Glutamatergic neuron (in vitro differentiated cells): ENCODE results near the gene TUBB1. TPM values are rescaled to one million over a fixed set of nuclear protein-coding genes. Genes with fewer than 3 reads are reported as not detected.

ENCODE experiments used
- DNase-seq: peaks from one replicate; pipeline ENCODE4 v3.0.0; 2022
- H3K27ac Mint-ChIP-seq: one replicate; pipeline ENCODE4 v1.8.0; 2020; ENCODE audit warnings: mild to moderate bottlenecking, mixed read lengths, inconsistent platforms; ENCODE audit not compliant: unreplicated experiment
- H3K27me3 Mint-ChIP-seq: one replicate; pipeline ENCODE4 v1.8.0; 2020; ENCODE audit warnings: mild to moderate bottlenecking, moderate library complexity, mixed read lengths, inconsistent platforms; ENCODE audit not compliant: unreplicated experiment
- H3K36me3 Mint-ChIP-seq: one replicate; pipeline ENCODE4 v1.8.0; 2020; ENCODE audit warnings: mild to moderate bottlenecking, mixed read lengths, inconsistent platforms; ENCODE audit not compliant: unreplicated experiment
- H3K4me1 Mint-ChIP-seq: one replicate; pipeline ENCODE4 v1.8.0; 2020; ENCODE audit warnings: mild to moderate bottlenecking, low read depth, mixed read lengths, inconsistent platforms; ENCODE audit not compliant: unreplicated experiment
- H3K4me3 Mint-ChIP-seq: one replicate; pipeline ENCODE4 v1.8.0; 2020; ENCODE audit warnings: mild to moderate bottlenecking, mixed read lengths, inconsistent platforms; ENCODE audit not compliant: unreplicated experiment
- H3K9me3 Mint-ChIP-seq: one replicate; pipeline ENCODE4 v1.8.0; 2020; ENCODE audit warnings: mild to moderate bottlenecking, moderate library complexity, mixed read lengths, inconsistent platforms; ENCODE audit not compliant: unreplicated experiment
- total RNA-seq: library from RNA; stranded (reverse); fragmentation: NEBNext Ultra II Directional; extraction: Animal tissue kit (Norgen Biotek cat#: 25700); gene quantifications from one replicate; pipeline ENCODE4 v1.2.1, GENCODE V29; 2021; ENCODE audit not compliant: unreplicated experiment
- TF ChIP-seq, protein P1 (sequence below): fragments of 200-600 bp; sonication (generic); IDR thresholded peaks from one replicate; pipeline ENCODE4 v1.5.0; 2021; ENCODE audit not compliant: partially characterized antibody, unreplicated experiment

Gene TUBB1
- total RNA-seq, 1 donor from 2014 or later: not detected

DNA sequence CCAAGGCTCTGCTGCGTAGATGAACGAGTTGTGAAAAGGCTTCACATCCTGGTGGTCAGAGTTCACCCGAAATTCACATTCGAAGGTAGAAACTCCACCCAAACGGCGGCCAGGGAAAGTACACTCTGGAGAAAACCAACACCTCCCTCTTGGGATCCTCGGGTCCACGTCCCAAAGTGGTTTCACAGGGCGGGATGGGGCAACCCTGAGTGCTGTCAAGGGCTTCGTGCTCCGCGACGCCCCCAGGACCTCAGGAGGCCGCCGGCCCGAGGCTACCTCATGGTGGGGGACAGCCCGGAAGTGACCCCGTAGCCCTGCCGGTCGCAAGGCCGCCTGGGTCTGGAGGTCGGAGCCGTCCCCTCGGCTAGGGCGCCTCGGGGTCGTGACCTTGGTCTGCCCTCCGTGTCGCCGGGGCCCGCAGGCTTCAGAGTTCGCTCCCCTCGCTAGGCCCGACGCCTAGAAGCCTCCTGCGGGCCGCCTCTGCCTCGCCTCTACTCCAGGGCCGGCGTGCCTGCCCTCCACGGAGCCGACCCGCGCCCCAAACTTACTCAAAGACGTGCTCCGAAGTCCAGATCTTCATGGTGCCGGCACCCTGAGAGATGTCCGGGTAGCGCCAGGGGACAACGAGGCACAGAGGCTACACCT lies 23.0 kb downstream of the TUBB1 start, which contains the start of gene PRELID3B:
PRELID3B (minus strand) TSS at position 636 of the 645 bp plus-strand sequence; CDS start at position 580, 56 bp downstream.
- peak within 1 kb of the TSS; percentile 89 for H3K4me3 Mint-ChIP-seq
- H3K36me3 Mint-ChIP-seq: no peaks in the 10 kb centered on the region
- peaks cover 15% of the 10 kb centered on the region for H3K4me1 Mint-ChIP-seq
- no peak for DNase-seq
- TF ChIP-seq, protein P1, sequence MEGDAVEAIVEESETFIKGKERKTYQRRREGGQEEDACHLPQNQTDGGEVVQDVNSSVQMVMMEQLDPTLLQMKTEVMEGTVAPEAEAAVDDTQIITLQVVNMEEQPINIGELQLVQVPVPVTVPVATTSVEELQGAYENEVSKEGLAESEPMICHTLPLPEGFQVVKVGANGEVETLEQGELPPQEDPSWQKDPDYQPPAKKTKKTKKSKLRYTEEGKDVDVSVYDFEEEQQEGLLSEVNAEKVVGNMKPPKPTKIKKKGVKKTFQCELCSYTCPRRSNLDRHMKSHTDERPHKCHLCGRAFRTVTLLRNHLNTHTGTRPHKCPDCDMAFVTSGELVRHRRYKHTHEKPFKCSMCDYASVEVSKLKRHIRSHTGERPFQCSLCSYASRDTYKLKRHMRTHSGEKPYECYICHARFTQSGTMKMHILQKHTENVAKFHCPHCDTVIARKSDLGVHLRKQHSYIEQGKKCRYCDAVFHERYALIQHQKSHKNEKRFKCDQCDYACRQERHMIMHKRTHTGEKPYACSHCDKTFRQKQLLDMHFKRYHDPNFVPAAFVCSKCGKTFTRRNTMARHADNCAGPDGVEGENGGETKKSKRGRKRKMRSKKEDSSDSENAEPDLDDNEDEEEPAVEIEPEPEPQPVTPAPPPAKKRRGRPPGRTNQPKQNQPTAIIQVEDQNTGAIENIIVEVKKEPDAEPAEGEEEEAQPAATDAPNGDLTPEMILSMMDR: no peak
- peaks cover 3% of the 10 kb centered on the region for H3K9me3 Mint-ChIP-seq
- peaks cover 1% of the 10 kb centered on the region for H3K27me3 Mint-ChIP-seq
- H3K27ac Mint-ChIP-seq: peak within 1 kb of the TSS; percentile 67

DNA sequence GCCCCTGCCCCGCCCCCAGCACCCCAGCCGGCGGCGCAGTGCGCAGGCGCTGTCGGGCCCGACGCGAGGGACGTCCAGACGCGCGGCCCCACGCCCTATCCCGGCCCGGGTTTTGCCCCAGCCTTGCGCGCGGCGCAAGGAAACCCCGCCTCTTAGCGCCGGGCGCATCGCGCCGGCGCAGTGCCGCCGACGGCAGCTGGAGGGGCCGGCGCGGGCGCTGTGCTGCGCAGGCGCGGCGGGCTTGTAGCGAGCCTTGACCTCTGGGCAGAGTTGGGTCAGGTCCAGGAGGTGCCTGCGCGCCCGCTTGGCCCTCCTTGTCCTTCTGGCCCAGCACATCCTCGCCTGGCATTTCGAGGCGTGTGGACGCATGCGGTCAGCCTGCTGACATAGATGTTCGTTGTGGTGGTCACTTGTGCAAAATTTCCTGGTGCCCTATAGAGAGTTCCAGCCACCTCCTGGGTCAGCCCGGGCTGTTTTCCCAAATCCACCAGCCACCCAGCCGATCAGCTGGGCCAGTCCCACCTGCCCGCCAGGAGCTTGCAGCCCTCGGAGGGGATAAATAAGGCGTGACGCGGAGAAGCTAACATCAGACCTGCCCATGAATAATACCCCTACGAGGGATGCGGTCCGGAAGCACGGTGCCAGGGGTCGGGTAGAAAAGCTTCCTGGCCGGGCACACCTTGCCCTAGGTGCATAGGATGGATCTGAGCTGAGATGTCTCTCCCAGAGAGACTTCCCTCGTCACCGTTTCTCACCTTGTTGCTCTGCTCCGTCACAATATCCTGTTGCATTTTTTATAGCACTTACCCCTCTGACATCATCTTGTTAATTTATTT lies 23.8 kb downstream of the TUBB1 start:
- peaks cover 3% of the 10 kb centered on the region for H3K9me3 Mint-ChIP-seq
- peak overlapping the region; percentile 67 for H3K27ac Mint-ChIP-seq
- peak overlapping the region; percentile 89 for H3K4me3 Mint-ChIP-seq
- peaks cover 3% of the 10 kb centered on the region for H3K36me3 Mint-ChIP-seq
- peak; percentile 93 for DNase-seq
- peaks cover 15% of the 10 kb centered on the region for H3K4me1 Mint-ChIP-seq
- TF ChIP-seq, protein P1: no peak
- peaks cover 3% of the 10 kb centered on the region for H3K27me3 Mint-ChIP-seq

DNA sequence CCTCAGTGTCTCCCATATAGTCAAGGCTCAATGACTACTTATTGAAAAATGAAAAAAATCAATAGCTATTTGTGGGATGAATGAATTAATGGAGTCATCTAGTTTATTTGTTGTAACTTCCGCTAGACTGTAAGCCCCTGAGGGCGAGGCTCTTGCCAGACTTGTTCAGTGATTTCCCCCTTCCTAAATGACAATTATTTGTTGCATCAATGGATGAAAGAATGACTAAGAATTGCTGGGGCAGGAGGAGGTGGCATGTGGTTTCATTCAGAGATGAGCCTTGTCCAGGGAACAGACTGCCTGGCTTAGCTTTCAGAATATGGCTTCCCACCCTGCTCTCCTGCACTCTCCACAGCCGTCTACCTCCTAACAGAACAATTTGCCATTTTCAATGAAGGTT lies 24.5 kb downstream of the TUBB1 start:
- H3K27me3 Mint-ChIP-seq: peaks cover 3% of the 10 kb centered on the region
- peaks cover 3% of the 10 kb centered on the region for H3K9me3 Mint-ChIP-seq
- H3K4me1 Mint-ChIP-seq: peaks cover 15% of the 10 kb centered on the region
- TF ChIP-seq, protein P1: no peak
- H3K27ac Mint-ChIP-seq: no peak overlapping the region
- peak overlapping the region; percentile 78 for H3K4me3 Mint-ChIP-seq
- no peak for DNase-seq
- peaks cover 6% of the 10 kb centered on the region for H3K36me3 Mint-ChIP-seq

DNA sequence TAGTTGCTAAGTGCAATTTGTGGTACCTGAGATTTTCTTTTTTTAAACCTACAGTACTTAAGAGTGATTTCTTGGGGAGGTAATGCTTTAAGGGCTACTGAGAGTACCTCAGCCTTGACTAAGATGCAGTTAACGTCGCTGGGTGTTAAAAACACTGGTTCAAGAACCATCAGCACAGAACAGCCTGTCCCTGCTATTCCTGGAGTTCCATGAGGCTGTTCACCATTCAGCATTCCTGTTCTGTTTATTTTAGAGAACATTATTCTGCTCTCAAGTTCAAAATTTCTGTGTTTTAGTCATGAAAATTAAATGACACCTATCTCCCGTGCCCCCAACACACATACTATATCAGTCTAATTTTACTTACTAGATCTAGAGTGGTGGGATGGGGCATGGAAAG lies 25.1 kb downstream of the TUBB1 start:
- Mint-ChIP-seq H3K27ac (no peak overlapping the region), H3K27me3 (peaks cover 3% of the 10 kb centered on the region), H3K4me1 (peaks cover 15% of the 10 kb centered on the region), H3K4me3 (no peak overlapping the region), H3K9me3 (peaks cover 3% of the 10 kb centered on the region), H3K36me3 (peaks cover 6% of the 10 kb centered on the region)
- TF ChIP-seq, protein P1: no peak
- no peak for DNase-seq

DNA sequence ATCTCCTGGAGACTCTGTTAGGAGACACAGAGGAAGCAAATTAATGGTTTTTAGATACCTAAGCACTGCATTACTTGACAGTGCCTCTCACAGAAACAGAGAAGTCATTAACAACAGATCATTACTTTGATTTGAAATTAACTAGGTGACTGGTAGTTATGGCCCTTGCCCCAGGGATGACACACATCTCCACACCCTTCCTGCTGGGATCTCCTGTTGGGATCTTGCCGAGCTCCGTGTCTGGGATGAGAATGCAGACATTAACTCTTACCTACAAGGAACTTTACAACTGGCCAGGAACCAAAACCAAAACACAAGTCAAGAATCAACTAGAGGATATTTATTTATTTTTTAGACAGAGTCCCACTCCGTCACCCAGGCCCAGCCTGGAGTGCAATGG lies 25.6 kb downstream of the TUBB1 start:
- Mint-ChIP-seq H3K9me3 (peaks cover 3% of the 10 kb centered on the region), H3K27ac (no peak overlapping the region), H3K4me1 (peaks cover 15% of the 10 kb centered on the region), H3K4me3 (no peak overlapping the region), H3K36me3 (peaks cover 6% of the 10 kb centered on the region), H3K27me3 (peaks cover 3% of the 10 kb centered on the region)
- DNase-seq: no peak
- TF ChIP-seq, protein P1: no peak
